SK-N-SH treated with all-trans-retinoic acid at 6 μM for 48 hours (cell line): ENCODE measurements around the gene RASSF5.

Experiments used
- ATAC-seq: fragments of 200-7000 bp; cut with Tn5 transposase; 3 replicates; pipeline ENCODE4 v1.9.1; 2020; ENCODE audit warnings: mild to moderate bottlenecking, moderate library complexity
- ARNTL ChIP-seq: fragments of 450-650 bp; formaldehyde crosslinking; IDR thresholded peaks from 2 replicates; pipeline ENCODE4 v1.5.0; 2020; ENCODE audit warnings: low read depth, mild to moderate bottlenecking, moderate library complexity, borderline replicate concordance
- BACH2 ChIP-seq: fragments of 250-450 bp; sonication (Bioruptor Pico); IDR thresholded peaks from 2 replicates; pipeline ENCODE4 v1.9.0; 2021; ENCODE audit warnings: mild to moderate bottlenecking, borderline replicate concordance
- CREB5 ChIP-seq: fragments of 250-450 bp; sonication (Bioruptor Pico); IDR thresholded peaks from 2 replicates; pipeline ENCODE4 v1.5.1; 2020; ENCODE audit warnings: low read depth, mild to moderate bottlenecking, moderate library complexity
- CSDC2 ChIP-seq: fragments of 250-450 bp; sonication (Bioruptor Pico); IDR thresholded peaks from 2 replicates; pipeline ENCODE4 v1.5.0; 2020; ENCODE audit warnings: mild to moderate bottlenecking, moderate library complexity
- CSRNP3 ChIP-seq: fragments of 250-450 bp; sonication (Bioruptor Pico); IDR thresholded peaks from 2 replicates; pipeline ENCODE4 v1.5.1; 2021; ENCODE audit warnings: mild to moderate bottlenecking, moderate library complexity
- ESRRG ChIP-seq: fragments of 250-450 bp; sonication (Bioruptor Pico); IDR thresholded peaks from 2 replicates; pipeline ENCODE4 v1.6.1; 2021; ENCODE audit warnings: mild to moderate bottlenecking
- GLIS3 ChIP-seq: fragments of 250-450 bp; sonication (Bioruptor Pico); IDR thresholded peaks from 2 replicates; pipeline ENCODE4 v1.5.0; 2020; ENCODE audit warnings: mild to moderate bottlenecking, moderate library complexity
- ISL1 ChIP-seq: fragments of 250-450 bp; sonication (Bioruptor Pico); IDR thresholded peaks from 2 replicates; pipeline ENCODE4 v2.1.2; 2022; ENCODE audit warnings: mild to moderate bottlenecking, moderate library complexity
- OSR1 ChIP-seq: fragments of 250-450 bp; sonication (Bioruptor Pico); IDR thresholded peaks from 2 replicates; pipeline ENCODE4 v1.8.0; 2022; ENCODE audit warnings: moderate library complexity, mild to moderate bottlenecking, inconsistent platforms
- PATZ1 ChIP-seq: fragments of 250-450 bp; sonication (Bioruptor Pico); IDR thresholded peaks from 2 replicates; pipeline ENCODE4 v1.8.0; 2020; ENCODE audit warnings: mild to moderate bottlenecking, moderate library complexity, borderline replicate concordance
- POU6F1 ChIP-seq: fragments of 250-450 bp; sonication (Bioruptor Pico); IDR thresholded peaks from 2 replicates; pipeline ENCODE4 v1.8.0; 2021; ENCODE audit warnings: low read depth, mild to moderate bottlenecking, moderate library complexity, borderline replicate concordance
- PPARA ChIP-seq: fragments of 250-450 bp; sonication (Bioruptor Pico); IDR thresholded peaks from 2 replicates; pipeline ENCODE4 v1.5.0; 2020; ENCODE audit warnings: mild to moderate bottlenecking, borderline replicate concordance
- SNAI2 ChIP-seq: fragments of 250-450 bp; sonication (Bioruptor Pico); IDR thresholded peaks from 2 replicates; pipeline ENCODE4 v1.5.0; 2020; ENCODE audit warnings: mild to moderate bottlenecking, moderate library complexity
- TCF4 ChIP-seq: fragments of 250-450 bp; sonication (Bioruptor Pico); IDR thresholded peaks from 2 replicates; pipeline ENCODE4 v1.8.0; 2021; ENCODE audit warnings: mild to moderate bottlenecking, moderate library complexity, borderline replicate concordance
- TOX ChIP-seq: fragments of 250-450 bp; sonication (Bioruptor Pico); IDR thresholded peaks from 2 replicates; pipeline ENCODE4 v1.8.0; 2021; ENCODE audit warnings: mild to moderate bottlenecking, moderate library complexity, borderline replicate concordance
- TSHZ2 ChIP-seq: fragments of 250-450 bp; sonication (Bioruptor Pico); IDR thresholded peaks from 2 replicates; pipeline ENCODE4 v1.5.0; 2020; ENCODE audit warnings: mild to moderate bottlenecking, moderate library complexity
- ZC3H10 ChIP-seq: fragments of 250-450 bp; sonication (Bioruptor Pico); IDR thresholded peaks from 2 replicates; pipeline ENCODE4 v1.5.1; 2021; ENCODE audit warnings: mild to moderate bottlenecking, moderate library complexity
- ZFP3 ChIP-seq: fragments of 250-450 bp; sonication (Bioruptor Pico); IDR thresholded peaks from 2 replicates; pipeline ENCODE4 v1.5.0; 2020; ENCODE audit warnings: mild to moderate bottlenecking, moderate library complexity
- ZNF565 ChIP-seq: fragments of 450-650 bp; formaldehyde crosslinking; conservative IDR thresholded peaks from 2 replicates; pipeline ENCODE4 v1.5.0; 2020; ENCODE audit warnings: low read depth, mild to moderate bottlenecking, moderate library complexity
- ZNF70 ChIP-seq: fragments of 450-650 bp; formaldehyde crosslinking; IDR thresholded peaks from 2 replicates; pipeline ENCODE4 v1.5.0; 2020; ENCODE audit warnings: mild to moderate bottlenecking, moderate library complexity

Gene RASSF5

GRCh38 chr1:206587904-206588303 is 80.6 kb downstream of the RASSF5 start:
- ATAC-seq, result no peak
- no peak for TF ChIP-seq PPARA
- TF ChIP-seq TOX (CRISPR knock-in tag), result no peak
- TF ChIP-seq CREB5 (CRISPR knock-in tag), result no peak
- no peak for TF ChIP-seq GLIS3 (CRISPR knock-in tag)
- TF ChIP-seq ESRRG (CRISPR knock-in tag), result no peak
- no peak for TF ChIP-seq OSR1
- TF ChIP-seq PATZ1 (CRISPR knock-in tag), result no peak
- TF ChIP-seq BACH2 (CRISPR knock-in tag), result no peak
- TF ChIP-seq ZNF70 (CRISPR knock-in tag), result no peak
- TF ChIP-seq ARNTL (CRISPR knock-in tag), result no peak
- TF ChIP-seq CSRNP3, result no peak
- TF ChIP-seq CSDC2 (CRISPR knock-in tag), result no peak

GRCh38 chr1:206588492-206588891 is 81.2 kb downstream of the RASSF5 start:
- TF ChIP-seq ZFP3 (no peak), BACH2 (CRISPR knock-in tag) (no peak), OSR1 (no peak), SNAI2 (CRISPR knock-in tag) (no peak), TSHZ2 (no peak), ISL1 (CRISPR knock-in tag) (no peak), GLIS3 (CRISPR knock-in tag) (no peak), POU6F1 (CRISPR knock-in tag) (no peak), ESRRG (CRISPR knock-in tag) (no peak), TOX (CRISPR knock-in tag) (no peak), ZNF565 (CRISPR knock-in tag) (no peak), ZNF70 (CRISPR knock-in tag) (no peak), PPARA (no peak), CREB5 (CRISPR knock-in tag) (no peak), TCF4 (CRISPR knock-in tag) (no peak), ARNTL (CRISPR knock-in tag) (no peak)
- ATAC-seq, result no peak

GRCh38 chr1:206589206-206589605 is 81.9 kb downstream of the RASSF5 start:
- 0 out of 2 replicates have a peak, but pooled peaks have one; percentile 9 for TF ChIP-seq OSR1
- TF ChIP-seq PATZ1 (CRISPR knock-in tag), result no peak
- no peak for TF ChIP-seq ZC3H10 (CRISPR knock-in tag)
- no peak for TF ChIP-seq POU6F1 (CRISPR knock-in tag)
- TF ChIP-seq, all 23 proteins: peak for 1
- ATAC-seq, result peak; percentile 94
